H1 (cell line): Measurements from ENCODE around the gene MSI2. TPM values are rescaled to one million over a fixed set of nuclear protein-coding genes. Genes with fewer than 3 reads are reported as not detected.

ENCODE experiments used
- CBX5 ChIP-seq: fragments of 300-800, 300-1000 bp; sonication (generic); IDR thresholded peaks from 2 replicates; pipeline ENCODE4 v1.7.1; 2016; ENCODE audit warnings: antibody characterized with exemption, low read length, low read depth
- CREB1 ChIP-seq: IDR thresholded peaks from 2 replicates; pipeline ENCODE4 v1.6.1; 2012; ENCODE audit warnings: inconsistent platforms
- CTBP2 ChIP-seq: IDR thresholded peaks from 2 replicates; pipeline ENCODE4 v1.7.0; 2011; ENCODE audit warnings: borderline replicate concordance, mild to moderate bottlenecking, moderate library complexity, mixed read lengths, low read length; ENCODE audit not compliant: insufficient read depth, insufficient read length
- RBBP5 ChIP-seq: IDR thresholded peaks from 2 replicates; pipeline ENCODE4 v1.7.1; 2012; ENCODE audit warnings: low read depth, mild to moderate bottlenecking, inconsistent platforms, low read length, moderate library complexity, borderline replicate concordance
- SIRT6 ChIP-seq: IDR thresholded peaks from one replicate; pipeline ENCODE4 v1.7.1; 2012; ENCODE audit warnings: low read length, inconsistent platforms
- TAF1 ChIP-seq: IDR thresholded peaks from 2 replicates; pipeline ENCODE4 v1.6.1; 2011; ENCODE audit warnings: mild to moderate bottlenecking, low read depth, low read length
- TAF7 ChIP-seq: optimal IDR thresholded peaks from 2 replicates; pipeline ENCODE3; 2011; ENCODE audit warnings: low read depth, mild to moderate bottlenecking, inconsistent platforms, low read length, moderate library complexity, borderline replicate concordance
- polyA plus RNA-seq, 7 experiments: library from polyadenylated mRNA; depleted of rRNA in 3 of 7; stranded (reverse) in 5 of 7; unstranded in 2 of 7; fragments of >200 nt in 5 of 7; fragments of 200-250 nt in 2 of 7; gene quantifications; 1 replicate in 5 of 7; 2 replicates in 1 of 7; 4 replicates in 1 of 7; pipeline versions ENCODE4 v1.2.1 to v1.2.3, GENCODE V29; 2011 to 2013; ENCODE audit warnings: missing spikeins in 2 of 7, mixed read lengths in 2 of 7
- total RNA-seq: library from RNA; stranded (reverse); fragmentation: NEBNext Ultra II Directional; extraction: Animal tissue kit (Norgen Biotek cat#: 25700); gene quantifications from 2 replicates; pipeline ENCODE4 v1.2.1, GENCODE V29; 2021
- TF ChIP-seq, protein P1 (sequence below): fragments of 300-600 bp; sonication (generic); IDR thresholded peaks from 2 replicates; pipeline ENCODE4 v1.7.1; 2012; ENCODE audit warnings: low read length, moderate library complexity, mild to moderate bottlenecking, inconsistent platforms; ENCODE audit not compliant: insufficient replicate concordance

The MSI2 gene
- total and polyA plus RNA-seq, 2 of the 8 experiments (the other 6 are each of a cell fraction or from before 2014, with no cell fraction given), result 36.7 to 80.6 TPM

DNA sequence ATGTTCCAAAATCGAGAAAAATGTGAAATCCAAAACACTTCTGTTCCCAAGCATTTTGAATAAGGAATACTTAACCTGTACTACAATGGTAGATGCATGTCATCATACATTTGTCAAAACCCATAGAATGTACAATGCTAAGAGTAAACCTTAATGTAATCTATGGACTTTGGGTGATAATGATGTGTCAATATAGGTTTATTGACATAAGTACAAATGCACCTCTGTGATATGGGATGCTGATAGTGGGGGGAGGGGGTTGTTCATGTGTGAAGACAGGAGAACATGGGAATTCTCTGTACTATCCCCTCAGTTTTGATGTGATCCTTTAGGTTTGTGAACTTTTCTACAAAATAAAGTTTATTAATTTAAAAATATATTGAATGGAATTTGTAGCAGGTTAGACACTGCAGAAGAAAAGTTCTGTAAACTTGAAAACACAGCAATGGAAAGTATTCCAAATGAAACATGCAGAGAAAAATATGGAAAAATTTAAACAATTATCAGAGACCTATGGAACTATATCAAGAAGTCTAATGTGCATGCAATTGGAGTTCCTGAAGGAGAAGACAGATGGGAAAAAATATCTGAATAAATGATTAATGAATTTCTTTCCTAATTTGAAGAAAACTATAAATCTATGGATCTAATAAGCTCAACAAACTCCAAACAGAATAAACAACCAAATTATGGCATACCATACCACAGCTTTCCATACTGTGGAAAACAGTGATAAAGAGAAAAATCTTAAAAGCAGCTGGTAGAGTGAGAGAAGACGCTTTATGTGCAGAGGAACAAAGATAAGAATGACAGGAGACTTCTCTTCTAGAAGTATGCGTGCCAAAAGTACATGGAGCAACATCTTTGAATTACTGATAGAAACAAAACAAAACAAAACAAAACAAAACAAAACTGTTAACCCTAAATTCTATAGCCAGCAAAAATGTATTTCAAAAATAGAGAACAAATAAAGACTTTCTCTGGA lies 34.7 kb upstream of the MSI2 start (continued):
- no peak for TF ChIP-seq SIRT6
- no peak for TF ChIP-seq CBX5
- TF ChIP-seq, protein P1, sequence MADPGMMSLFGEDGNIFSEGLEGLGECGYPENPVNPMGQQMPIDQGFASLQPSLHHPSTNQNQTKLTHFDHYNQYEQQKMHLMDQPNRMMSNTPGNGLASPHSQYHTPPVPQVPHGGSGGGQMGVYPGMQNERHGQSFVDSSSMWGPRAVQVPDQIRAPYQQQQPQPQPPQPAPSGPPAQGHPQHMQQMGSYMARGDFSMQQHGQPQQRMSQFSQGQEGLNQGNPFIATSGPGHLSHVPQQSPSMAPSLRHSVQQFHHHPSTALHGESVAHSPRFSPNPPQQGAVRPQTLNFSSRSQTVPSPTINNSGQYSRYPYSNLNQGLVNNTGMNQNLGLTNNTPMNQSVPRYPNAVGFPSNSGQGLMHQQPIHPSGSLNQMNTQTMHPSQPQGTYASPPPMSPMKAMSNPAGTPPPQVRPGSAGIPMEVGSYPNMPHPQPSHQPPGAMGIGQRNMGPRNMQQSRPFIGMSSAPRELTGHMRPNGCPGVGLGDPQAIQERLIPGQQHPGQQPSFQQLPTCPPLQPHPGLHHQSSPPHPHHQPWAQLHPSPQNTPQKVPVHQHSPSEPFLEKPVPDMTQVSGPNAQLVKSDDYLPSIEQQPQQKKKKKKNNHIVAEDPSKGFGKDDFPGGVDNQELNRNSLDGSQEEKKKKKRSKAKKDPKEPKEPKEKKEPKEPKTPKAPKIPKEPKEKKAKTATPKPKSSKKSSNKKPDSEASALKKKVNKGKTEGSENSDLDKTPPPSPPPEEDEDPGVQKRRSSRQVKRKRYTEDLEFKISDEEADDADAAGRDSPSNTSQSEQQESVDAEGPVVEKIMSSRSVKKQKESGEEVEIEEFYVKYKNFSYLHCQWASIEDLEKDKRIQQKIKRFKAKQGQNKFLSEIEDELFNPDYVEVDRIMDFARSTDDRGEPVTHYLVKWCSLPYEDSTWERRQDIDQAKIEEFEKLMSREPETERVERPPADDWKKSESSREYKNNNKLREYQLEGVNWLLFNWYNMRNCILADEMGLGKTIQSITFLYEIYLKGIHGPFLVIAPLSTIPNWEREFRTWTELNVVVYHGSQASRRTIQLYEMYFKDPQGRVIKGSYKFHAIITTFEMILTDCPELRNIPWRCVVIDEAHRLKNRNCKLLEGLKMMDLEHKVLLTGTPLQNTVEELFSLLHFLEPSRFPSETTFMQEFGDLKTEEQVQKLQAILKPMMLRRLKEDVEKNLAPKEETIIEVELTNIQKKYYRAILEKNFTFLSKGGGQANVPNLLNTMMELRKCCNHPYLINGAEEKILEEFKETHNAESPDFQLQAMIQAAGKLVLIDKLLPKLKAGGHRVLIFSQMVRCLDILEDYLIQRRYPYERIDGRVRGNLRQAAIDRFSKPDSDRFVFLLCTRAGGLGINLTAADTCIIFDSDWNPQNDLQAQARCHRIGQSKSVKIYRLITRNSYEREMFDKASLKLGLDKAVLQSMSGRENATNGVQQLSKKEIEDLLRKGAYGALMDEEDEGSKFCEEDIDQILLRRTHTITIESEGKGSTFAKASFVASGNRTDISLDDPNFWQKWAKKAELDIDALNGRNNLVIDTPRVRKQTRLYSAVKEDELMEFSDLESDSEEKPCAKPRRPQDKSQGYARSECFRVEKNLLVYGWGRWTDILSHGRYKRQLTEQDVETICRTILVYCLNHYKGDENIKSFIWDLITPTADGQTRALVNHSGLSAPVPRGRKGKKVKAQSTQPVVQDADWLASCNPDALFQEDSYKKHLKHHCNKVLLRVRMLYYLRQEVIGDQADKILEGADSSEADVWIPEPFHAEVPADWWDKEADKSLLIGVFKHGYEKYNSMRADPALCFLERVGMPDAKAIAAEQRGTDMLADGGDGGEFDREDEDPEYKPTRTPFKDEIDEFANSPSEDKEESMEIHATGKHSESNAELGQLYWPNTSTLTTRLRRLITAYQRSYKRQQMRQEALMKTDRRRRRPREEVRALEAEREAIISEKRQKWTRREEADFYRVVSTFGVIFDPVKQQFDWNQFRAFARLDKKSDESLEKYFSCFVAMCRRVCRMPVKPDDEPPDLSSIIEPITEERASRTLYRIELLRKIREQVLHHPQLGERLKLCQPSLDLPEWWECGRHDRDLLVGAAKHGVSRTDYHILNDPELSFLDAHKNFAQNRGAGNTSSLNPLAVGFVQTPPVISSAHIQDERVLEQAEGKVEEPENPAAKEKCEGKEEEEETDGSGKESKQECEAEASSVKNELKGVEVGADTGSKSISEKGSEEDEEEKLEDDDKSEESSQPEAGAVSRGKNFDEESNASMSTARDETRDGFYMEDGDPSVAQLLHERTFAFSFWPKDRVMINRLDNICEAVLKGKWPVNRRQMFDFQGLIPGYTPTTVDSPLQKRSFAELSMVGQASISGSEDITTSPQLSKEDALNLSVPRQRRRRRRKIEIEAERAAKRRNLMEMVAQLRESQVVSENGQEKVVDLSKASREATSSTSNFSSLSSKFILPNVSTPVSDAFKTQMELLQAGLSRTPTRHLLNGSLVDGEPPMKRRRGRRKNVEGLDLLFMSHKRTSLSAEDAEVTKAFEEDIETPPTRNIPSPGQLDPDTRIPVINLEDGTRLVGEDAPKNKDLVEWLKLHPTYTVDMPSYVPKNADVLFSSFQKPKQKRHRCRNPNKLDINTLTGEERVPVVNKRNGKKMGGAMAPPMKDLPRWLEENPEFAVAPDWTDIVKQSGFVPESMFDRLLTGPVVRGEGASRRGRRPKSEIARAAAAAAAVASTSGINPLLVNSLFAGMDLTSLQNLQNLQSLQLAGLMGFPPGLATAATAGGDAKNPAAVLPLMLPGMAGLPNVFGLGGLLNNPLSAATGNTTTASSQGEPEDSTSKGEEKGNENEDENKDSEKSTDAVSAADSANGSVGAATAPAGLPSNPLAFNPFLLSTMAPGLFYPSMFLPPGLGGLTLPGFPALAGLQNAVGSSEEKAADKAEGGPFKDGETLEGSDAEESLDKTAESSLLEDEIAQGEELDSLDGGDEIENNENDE, result no peak
- TF ChIP-seq CTBP2, result no peak
- no peak for TF ChIP-seq TAF1
- TF ChIP-seq TAF7, result no peak
- TF ChIP-seq CREB1, result no peak
- TF ChIP-seq RBBP5, result no peak
